Body of pancreas (tissue), 4 donors: ENCODE measurements around the gene ZNF70. TPM values are rescaled to one million over a fixed set of nuclear protein-coding genes. Genes with fewer than 3 reads are reported as not detected.

ENCODE experiments used
- ATAC-seq: fragments of 150-250 bp; one replicate; pipeline ENCODE4 v1.9.1; 2016
- DNase-seq, 4 donors: peaks; one replicate each; pipeline ENCODE4 v3.0.0-alpha.2; 2019
- H3K27ac ChIP-seq, 4 donors: fragments of 200-600 bp; sonication (generic); 1 replicate in 3 of 4; 2 replicates in 1 of 4; pipeline versions ENCODE4 v1.5.1 to v1.6.1; 2016 to 2019; ENCODE audit warnings: mild to moderate bottlenecking in 1 of 4, mixed read lengths in 1 of 4, moderate library complexity in 1 of 4
- H3K27me3 ChIP-seq, 2 donors: fragments of 200-600 bp; sonication (generic); one replicate each; pipeline ENCODE4 v1.6.0; 2016; ENCODE audit warnings: mild to moderate bottlenecking in 1 of 2
- H3K36me3 ChIP-seq, 2 donors: fragments of 200-600 bp; sonication (generic); replicated peaks in 1 of 2; 2 replicates each; pipeline ENCODE4 v1.5.1; 2016; ENCODE audit warnings: low read depth in 2 of 2; ENCODE audit not compliant: insufficient read depth in 1 of 2
- H3K4me1 ChIP-seq: fragments of 200-600 bp; sonication (generic); one replicate; pipeline ENCODE4 v1.6.0; 2016
- H3K4me3 ChIP-seq, 2 donors: fragments of 200-600 bp; sonication (generic); 1 replicate in 1 of 2; 2 replicates in 1 of 2; pipeline ENCODE4 v1.5.1; 2016 to 2019
- H3K9me3 ChIP-seq, 3 donors: fragments of 200-600 bp; sonication (generic); 1 replicate in 2 of 3; 2 replicates in 1 of 3; pipeline ENCODE4 v1.5.1; 2016
- POLR2A ChIP-seq, 3 donors: fragments of 450-650 bp; IDR thresholded peaks; one replicate each; pipeline ENCODE4 v1.6.1; 2016; ENCODE audit warnings: antibody characterized with exemption in 3 of 3, mild to moderate bottlenecking in 2 of 3
- WGBS, 2 donors: methylation state at CpG; one replicate each; pipeline ENCODE4 v1.1.5; 2017; 5-methylcytosine and 5-hydroxymethylcytosine counted together
- intact Hi-C: fragments of 100-400 bp; cut with DNase I; formaldehyde crosslinking; loops from one replicate; pipeline ENCODE4 v1.15.1; 2023
- total RNA-seq, 2 donors: library from RNA; depleted of rRNA; stranded (reverse); fragments of >200 nt; gene quantifications; one replicate each; pipeline ENCODE4 v1.1.0, GENCODE V29; 2016
- TF ChIP-seq, protein P1 (sequence below), 7 experiments: fragments of 450-650 bp in 4 of 7; fragments of 200-600 bp in 3 of 7; sonication (generic) in 3 of 7; IDR thresholded peaks; one replicate each; pipeline ENCODE4 v1.5.1; 2016 to 2019; ENCODE audit warnings: antibody characterized with exemption in 7 of 7

Gene ZNF70
- total RNA-seq, 2 donors from 2014 or later: 4.2 to 9.9 TPM

DNA sequence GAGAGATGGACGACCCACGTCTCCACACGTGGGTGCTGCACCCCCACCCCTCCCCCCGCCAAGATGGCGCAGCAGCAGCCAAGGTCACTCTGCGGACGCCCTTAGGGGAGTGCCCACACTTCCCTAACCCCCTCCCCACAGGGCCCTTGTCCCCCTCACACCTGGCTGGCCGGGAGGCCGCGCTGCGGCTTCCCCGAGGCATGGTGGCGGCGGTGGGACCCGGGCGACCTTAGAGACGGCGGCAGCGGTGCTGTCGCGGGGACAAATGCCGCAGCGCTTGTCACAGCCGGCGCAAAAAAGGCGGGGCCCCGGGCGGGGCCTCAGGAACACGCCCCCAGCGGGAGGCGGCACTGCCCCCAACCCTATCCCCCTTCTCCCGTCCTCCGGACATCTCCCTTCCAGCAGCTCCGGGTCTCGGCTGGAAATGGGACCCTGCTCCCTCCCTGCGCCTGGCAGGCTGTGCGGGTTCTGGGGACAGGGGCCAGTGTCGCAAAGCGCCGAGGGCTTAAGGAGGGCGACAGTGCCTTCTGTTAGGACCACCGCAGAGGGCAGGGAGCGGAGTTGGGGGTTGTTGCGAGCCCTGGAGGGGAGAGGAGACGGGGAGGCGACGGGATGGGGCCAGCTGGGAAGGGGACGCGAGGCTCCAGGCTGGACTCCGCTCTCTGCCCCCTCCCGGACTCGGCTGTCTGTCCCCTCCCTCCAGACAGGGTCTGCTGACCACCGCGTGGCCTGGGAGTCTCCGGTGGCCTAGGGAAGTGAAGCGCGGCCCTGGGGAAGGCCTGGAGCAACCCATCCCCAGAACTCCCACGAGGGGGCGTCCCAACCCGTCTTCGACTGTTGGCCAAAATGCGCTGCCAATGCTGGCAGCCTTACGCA lies 17.0 kb upstream of the ZNF70 start, which contains the start of gene CHCHD10:
Gene CHCHD10, minus strand, starts transcription at position 300 of the 876 bp plus-strand sequence. Its CDS starts 98 bp downstream, at position 202.
- intact Hi-C loops: no loop called here
- TF ChIP-seq POLR2A (IDR thresholded peaks at IDR 0.05): peak; percentile 72 to 82 (median 81)
- TF ChIP-seq, protein P1, sequence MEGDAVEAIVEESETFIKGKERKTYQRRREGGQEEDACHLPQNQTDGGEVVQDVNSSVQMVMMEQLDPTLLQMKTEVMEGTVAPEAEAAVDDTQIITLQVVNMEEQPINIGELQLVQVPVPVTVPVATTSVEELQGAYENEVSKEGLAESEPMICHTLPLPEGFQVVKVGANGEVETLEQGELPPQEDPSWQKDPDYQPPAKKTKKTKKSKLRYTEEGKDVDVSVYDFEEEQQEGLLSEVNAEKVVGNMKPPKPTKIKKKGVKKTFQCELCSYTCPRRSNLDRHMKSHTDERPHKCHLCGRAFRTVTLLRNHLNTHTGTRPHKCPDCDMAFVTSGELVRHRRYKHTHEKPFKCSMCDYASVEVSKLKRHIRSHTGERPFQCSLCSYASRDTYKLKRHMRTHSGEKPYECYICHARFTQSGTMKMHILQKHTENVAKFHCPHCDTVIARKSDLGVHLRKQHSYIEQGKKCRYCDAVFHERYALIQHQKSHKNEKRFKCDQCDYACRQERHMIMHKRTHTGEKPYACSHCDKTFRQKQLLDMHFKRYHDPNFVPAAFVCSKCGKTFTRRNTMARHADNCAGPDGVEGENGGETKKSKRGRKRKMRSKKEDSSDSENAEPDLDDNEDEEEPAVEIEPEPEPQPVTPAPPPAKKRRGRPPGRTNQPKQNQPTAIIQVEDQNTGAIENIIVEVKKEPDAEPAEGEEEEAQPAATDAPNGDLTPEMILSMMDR (IDR thresholded peaks at IDR 0.05): peak; percentile 58 to 79 (median 73)
- no peaks in the 10 kb centered on the region for H3K9me3 ChIP-seq
- no peaks in the 10 kb centered on the region for H3K27me3 ChIP-seq
- peak within 1 kb of the TSS; percentile 57 to 80 for H3K4me3 ChIP-seq
- WGBS, 2 donors: 0 to 1% methylated on average over 21 to 63 of the region's 63 CpGs
- peak within 1 kb of the TSS; percentile 74 to 86 (median 82) for H3K27ac ChIP-seq
- H3K4me1 ChIP-seq: peaks cover 40% of the 10 kb centered on the region
- no peaks in the 10 kb centered on the region for H3K36me3 ChIP-seq
- DNase-seq (peak; percentile 84 to 90 (median 84)), ATAC-seq (peak; percentile 83)

DNA sequence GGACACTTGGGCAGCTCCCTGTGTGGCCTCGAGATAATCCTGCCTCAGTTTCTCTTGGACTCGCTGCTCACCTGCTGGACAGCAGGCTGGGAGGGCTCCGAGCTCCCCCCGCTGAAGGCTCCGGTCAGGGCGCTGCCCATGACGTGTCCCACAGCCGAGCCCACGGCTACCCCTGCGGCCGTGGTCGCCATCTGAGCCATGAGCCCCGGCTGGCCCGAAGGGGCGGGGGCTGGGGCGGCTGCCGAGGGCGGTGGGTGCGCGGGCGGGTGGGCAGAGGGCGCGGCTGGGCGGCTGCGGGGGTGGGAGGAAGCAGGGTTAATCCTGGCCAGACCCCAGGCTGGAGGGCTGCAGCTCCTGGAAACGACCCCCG lies 16.4 kb upstream of the ZNF70 start:
- Histone ChIP-seq H3K4me1 (peaks cover 36% of the 10 kb centered on the region), H3K36me3 (no peaks in the 10 kb centered on the region), H3K27me3 (no peaks in the 10 kb centered on the region), H3K4me3 (peak overlapping the region; percentile 57 to 80), H3K9me3 (no peaks in the 10 kb centered on the region), H3K27ac (peak overlapping the region; percentile 74 to 86 (median 82))
- WGBS, 2 donors: 4% methylated on average over 22 of the region's 27 CpGs; no CpG with 5 or more reads in 1 of the 2 donors
- DNase-seq: no peak
- TF ChIP-seq POLR2A (IDR thresholded peaks at IDR 0.05): no peak
- TF ChIP-seq, protein P1 (IDR thresholded peaks at IDR 0.05): no peak
- intact Hi-C loops: no loop called here
- peak; percentile 3 for ATAC-seq

DNA sequence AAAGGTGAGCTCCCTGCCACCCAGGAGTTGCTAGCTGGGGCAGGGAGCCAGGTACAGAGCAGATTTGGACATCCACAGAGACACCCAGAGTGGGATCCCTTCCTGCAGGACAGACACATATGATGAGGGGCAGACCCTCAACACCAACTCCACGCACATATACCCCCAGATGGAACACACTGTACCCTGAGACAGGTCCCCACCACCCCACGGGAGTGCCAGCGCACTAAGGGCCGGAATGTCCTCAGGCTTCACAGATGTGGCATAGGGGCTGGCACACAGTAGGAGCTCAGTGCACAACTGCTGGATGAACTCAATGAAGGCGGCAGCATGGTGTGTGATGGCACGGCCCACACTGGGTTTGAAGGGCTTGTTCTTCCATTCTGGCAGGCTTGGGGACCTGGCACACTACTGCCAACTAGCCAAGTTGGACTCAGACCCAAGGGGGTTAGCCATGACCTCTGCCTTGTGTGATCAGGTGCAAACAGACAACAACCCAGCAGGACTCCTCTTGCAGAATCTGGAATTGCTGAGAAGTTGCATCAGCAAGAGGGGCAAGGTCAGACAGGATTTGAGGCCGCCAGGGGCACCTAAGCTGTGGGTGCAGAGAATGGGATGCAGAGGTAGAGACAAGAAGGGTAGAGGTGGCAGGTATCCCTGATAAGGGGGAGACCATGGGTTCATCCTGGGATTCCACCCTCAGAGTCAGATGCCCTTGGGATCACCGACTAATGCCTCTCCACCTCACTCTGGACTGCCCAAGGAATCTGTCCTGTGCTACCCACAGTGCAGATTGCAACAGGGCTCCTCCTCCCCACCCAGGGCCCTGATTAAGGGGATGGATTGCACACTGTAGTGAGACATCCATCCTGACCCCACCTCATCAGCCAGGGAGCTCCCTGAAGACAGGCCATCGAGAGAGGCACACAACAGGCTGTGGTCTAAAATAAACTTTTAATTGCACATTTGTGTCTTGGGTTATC lies 14.3 kb upstream of the ZNF70 start:
- Histone ChIP-seq H3K4me3 (no peak overlapping the region), H3K27ac (no peak overlapping the region), H3K27me3 (no peaks in the 10 kb centered on the region), H3K9me3 (no peaks in the 10 kb centered on the region), H3K4me1 (peaks cover 25% of the 10 kb centered on the region), H3K36me3 (no peaks in the 10 kb centered on the region)
- ATAC-seq: no peak
- WGBS, 2 donors: 79 to 84% methylated on average over 3 to 8 of the region's 9 CpGs
- intact Hi-C loops: loop anchor here (5.0 kb wide), 1 partner anchor 82 kb away; no protein-coding TSS in a partner anchor
- TF ChIP-seq, protein P1 (IDR thresholded peaks at IDR 0.05): no peak
- TF ChIP-seq POLR2A (IDR thresholded peaks at IDR 0.05): no peak
- no peak for DNase-seq

DNA sequence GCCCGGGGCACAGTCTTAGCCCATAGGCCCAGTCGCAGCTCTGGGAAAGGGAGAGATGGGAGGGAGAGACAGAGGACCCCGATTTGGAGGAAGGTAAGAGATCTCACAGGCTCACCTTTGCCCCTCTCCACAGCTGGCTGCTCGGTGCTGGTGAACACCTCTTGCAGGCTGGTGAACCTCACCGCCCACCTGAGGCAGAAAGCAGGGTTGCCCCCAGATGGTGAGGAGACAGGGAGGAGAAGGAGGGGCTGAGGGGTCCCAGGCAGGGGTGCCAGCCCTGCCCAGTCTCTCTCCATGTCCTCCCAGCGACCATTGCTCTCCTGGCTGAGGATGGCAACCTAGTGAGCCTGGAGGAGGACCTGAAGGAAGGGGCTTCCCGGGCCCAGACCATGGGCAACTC lies 13.0 kb upstream of the ZNF70 start:
- TF ChIP-seq, protein P1 (IDR thresholded peaks at IDR 0.05): no peak
- no peak for TF ChIP-seq POLR2A (IDR thresholded peaks at IDR 0.05)
- H3K9me3 ChIP-seq: no peaks in the 10 kb centered on the region
- no peaks in the 10 kb centered on the region for H3K36me3 ChIP-seq
- H3K4me1 ChIP-seq: peaks cover 22% of the 10 kb centered on the region
- H3K4me3 ChIP-seq: no peak overlapping the region
- H3K27me3 ChIP-seq: no peaks in the 10 kb centered on the region
- no peak for DNase-seq
- no peak for ATAC-seq
- no peak overlapping the region for H3K27ac ChIP-seq
- WGBS, 2 donors: 74 to 82% methylated on average over 2 to 7 of the region's 7 CpGs
- intact Hi-C loops: loop anchor here (5.0 kb wide), 1 partner anchor 83 kb away; no protein-coding TSS in a partner anchor
